Activated naive CD8-positive, alpha-beta T cell (primary cell): ENCODE results near the gene MGAT4B.

Experiments used
- H3K27ac Mint-ChIP-seq: one replicate; pipeline ENCODE4 v1.8.0; 2021; ENCODE audit warnings: mixed read lengths
- H3K27me3 Mint-ChIP-seq: one replicate; pipeline ENCODE4 v1.8.0; 2021; ENCODE audit warnings: mixed read lengths
- H3K36me3 Mint-ChIP-seq: one replicate; pipeline ENCODE4 v1.8.0; 2021; ENCODE audit warnings: mixed read lengths
- H3K4me1 Mint-ChIP-seq: one replicate; pipeline ENCODE4 v1.8.0; 2021; ENCODE audit warnings: low read depth, mixed read lengths
- H3K4me3 Mint-ChIP-seq: one replicate; pipeline ENCODE4 v1.8.0; 2021; ENCODE audit warnings: mild to moderate bottlenecking, mixed read lengths
- H3K9me3 Mint-ChIP-seq: one replicate; pipeline ENCODE4 v1.8.0; 2021; ENCODE audit warnings: low read depth, mixed read lengths

MGAT4B gene

GRCh38 chr5:179779826-179780225, 26.8 kb downstream of the MGAT4B start:
- Mint-ChIP-seq H3K27ac (no peak overlapping the region), H3K27me3 (no peaks in the 10 kb centered on the region), H3K4me3 (no peak overlapping the region), H3K4me1 (no peaks in the 10 kb centered on the region), H3K9me3 (no peaks in the 10 kb centered on the region), H3K36me3 (no peaks in the 10 kb centered on the region)

- no peaks in the 10 kb centered on the region for H3K9me3 Mint-ChIP-seq
- no peaks in the 10 kb centered on the region for H3K4me1 Mint-ChIP-seq
- no peak overlapping the region for H3K4me3 Mint-ChIP-seq
- H3K36me3 Mint-ChIP-seq, result no peaks in the 10 kb centered on the region
- H3K27ac Mint-ChIP-seq, result peak overlapping the region; percentile 31
- no peaks in the 10 kb centered on the region for H3K27me3 Mint-ChIP-seq
These were observed 28.1 kb downstream of the MGAT4B start for GRCh38 chr5:179778591-179778990.

- Mint-ChIP-seq H3K27ac (no peak overlapping the region), H3K36me3 (no peaks in the 10 kb centered on the region), H3K27me3 (no peaks in the 10 kb centered on the region), H3K9me3 (no peaks in the 10 kb centered on the region), H3K4me1 (no peaks in the 10 kb centered on the region), H3K4me3 (no peak overlapping the region)
These were observed 28.8 kb downstream of the MGAT4B start for GRCh38 chr5:179777909-179778308.

GRCh38 chr5:179777456-179777855, 29.2 kb downstream of the MGAT4B start:
- no peak overlapping the region for H3K27ac Mint-ChIP-seq
- H3K27me3 Mint-ChIP-seq, result no peaks in the 10 kb centered on the region
- H3K4me3 Mint-ChIP-seq, result no peak overlapping the region
- H3K9me3 Mint-ChIP-seq, result no peaks in the 10 kb centered on the region
- no peaks in the 10 kb centered on the region for H3K4me1 Mint-ChIP-seq
- no peaks in the 10 kb centered on the region for H3K36me3 Mint-ChIP-seq

GRCh38 chr5:179776411-179776938, 30.2 kb downstream of the MGAT4B start:
- Mint-ChIP-seq H3K4me1 (no peaks in the 10 kb centered on the region), H3K27me3 (no peaks in the 10 kb centered on the region), H3K4me3 (no peak overlapping the region), H3K9me3 (no peaks in the 10 kb centered on the region), H3K36me3 (no peaks in the 10 kb centered on the region), H3K27ac (no peak overlapping the region)

GRCh38 chr5:179774442-179774841, 32.2 kb downstream of the MGAT4B start:
- no peaks in the 10 kb centered on the region for H3K4me1 Mint-ChIP-seq
- no peak overlapping the region for H3K27ac Mint-ChIP-seq
- H3K27me3 Mint-ChIP-seq, result no peaks in the 10 kb centered on the region
- H3K36me3 Mint-ChIP-seq, result no peaks in the 10 kb centered on the region
- H3K4me3 Mint-ChIP-seq, result no peak overlapping the region
- no peaks in the 10 kb centered on the region for H3K9me3 Mint-ChIP-seq

GRCh38 chr5:179773686-179774040, 33.0 kb downstream of the MGAT4B start:
- H3K36me3 Mint-ChIP-seq, result no peaks in the 10 kb centered on the region
- no peaks in the 10 kb centered on the region for H3K27me3 Mint-ChIP-seq
- H3K9me3 Mint-ChIP-seq, result no peaks in the 10 kb centered on the region
- H3K4me3 Mint-ChIP-seq, result no peak overlapping the region
- H3K4me1 Mint-ChIP-seq, result peaks cover 2% of the 10 kb centered on the region
- no peak overlapping the region for H3K27ac Mint-ChIP-seq

- Mint-ChIP-seq H3K27ac (no peak overlapping the region), H3K4me1 (peaks cover 8% of the 10 kb centered on the region), H3K27me3 (no peaks in the 10 kb centered on the region), H3K4me3 (no peak overlapping the region), H3K9me3 (no peaks in the 10 kb centered on the region), H3K36me3 (no peaks in the 10 kb centered on the region)
These were observed 34.3 kb downstream of the MGAT4B start for GRCh38 chr5:179772351-179772750.

GRCh38 chr5:179771311-179771895, 35.3 kb downstream of the MGAT4B start:
- H3K27me3 Mint-ChIP-seq, result no peaks in the 10 kb centered on the region
- H3K4me1 Mint-ChIP-seq, result peaks cover 11% of the 10 kb centered on the region
- no peak overlapping the region for H3K27ac Mint-ChIP-seq
- H3K4me3 Mint-ChIP-seq, result no peak overlapping the region
- no peaks in the 10 kb centered on the region for H3K36me3 Mint-ChIP-seq
- no peaks in the 10 kb centered on the region for H3K9me3 Mint-ChIP-seq

- Mint-ChIP-seq H3K27me3 (no peaks in the 10 kb centered on the region), H3K4me3 (no peak overlapping the region), H3K36me3 (no peaks in the 10 kb centered on the region), H3K27ac (no peak overlapping the region), H3K9me3 (no peaks in the 10 kb centered on the region), H3K4me1 (peaks cover 20% of the 10 kb centered on the region)
These were observed 36.9 kb downstream of the MGAT4B start for GRCh38 chr5:179769796-179770195.

GRCh38 chr5:179769271-179769670, 37.4 kb downstream of the MGAT4B start:
- Mint-ChIP-seq H3K9me3 (no peaks in the 10 kb centered on the region), H3K4me3 (no peak overlapping the region), H3K4me1 (peaks cover 20% of the 10 kb centered on the region), H3K36me3 (no peaks in the 10 kb centered on the region), H3K27ac (no peak overlapping the region), H3K27me3 (no peaks in the 10 kb centered on the region)

- Mint-ChIP-seq H3K27me3 (no peaks in the 10 kb centered on the region), H3K36me3 (no peaks in the 10 kb centered on the region), H3K4me3 (no peak overlapping the region), H3K9me3 (no peaks in the 10 kb centered on the region), H3K4me1 (peaks cover 20% of the 10 kb centered on the region), H3K27ac (peak overlapping the region; percentile 41)
These were observed 38.2 kb downstream of the MGAT4B start for GRCh38 chr5:179768326-179769085.

- Mint-ChIP-seq H3K9me3 (no peaks in the 10 kb centered on the region), H3K4me3 (no peak overlapping the region), H3K36me3 (no peaks in the 10 kb centered on the region), H3K27me3 (no peaks in the 10 kb centered on the region), H3K4me1 (peaks cover 29% of the 10 kb centered on the region), H3K27ac (peak overlapping the region; percentile 6)
These were observed 39.1 kb downstream of the MGAT4B start for GRCh38 chr5:179767496-179768100.

- Mint-ChIP-seq H3K36me3 (no peaks in the 10 kb centered on the region), H3K27ac (peak overlapping the region; percentile 54), H3K4me1 (peaks cover 36% of the 10 kb centered on the region), H3K4me3 (no peak overlapping the region), H3K27me3 (no peaks in the 10 kb centered on the region), H3K9me3 (no peaks in the 10 kb centered on the region)
These were observed 39.8 kb downstream of the MGAT4B start for GRCh38 chr5:179766726-179767455.
